PFSK-1 (cell line): Measurements from ENCODE around the gene ANKRD33.
A peak's percentile ranks its signal among the peaks of the same experiment; 100 is the strongest.

Experiments used
- FOXP2 ChIP-seq: optimal IDR thresholded peaks from 2 replicates; pipeline ENCODE3; 2011; ENCODE audit warnings: borderline replicate concordance, control low read depth, inconsistent platforms; ENCODE audit not compliant: insufficient read depth; ENCODE audit errors: extremely low read length, extremely low read depth
- POLR2AphosphoS5 ChIP-seq: IDR thresholded peaks from 2 replicates; pipeline ENCODE4 v1.6.1; 2012; ENCODE audit warnings: low read depth, mild to moderate bottlenecking, control low read depth, low read length, moderate library complexity
- SIN3A ChIP-seq: IDR thresholded peaks from 2 replicates; pipeline ENCODE4 v1.6.1; 2012; ENCODE audit warnings: mild to moderate bottlenecking, low read length, moderate library complexity, borderline replicate concordance; ENCODE audit not compliant: insufficient read depth
- TAF1 ChIP-seq: IDR thresholded peaks from 2 replicates; pipeline ENCODE4 v1.6.1; 2012; ENCODE audit warnings: low read length, control low read depth, borderline replicate concordance; ENCODE audit not compliant: insufficient read depth
- TF ChIP-seq, protein P1 (sequence below), 2 experiments: IDR thresholded peaks; 2 replicates each; pipeline versions ENCODE4 v1.6.1 to v1.8.0; 2011 to 2012; ENCODE audit warnings: low read depth in 2 of 2, low read length in 2 of 2, control low read depth in 1 of 2, inconsistent platforms in 1 of 2, mild to moderate bottlenecking in 1 of 2, moderate library complexity in 1 of 2; ENCODE audit not compliant: insufficient read depth in 1 of 2

The ANKRD33 gene

DNA sequence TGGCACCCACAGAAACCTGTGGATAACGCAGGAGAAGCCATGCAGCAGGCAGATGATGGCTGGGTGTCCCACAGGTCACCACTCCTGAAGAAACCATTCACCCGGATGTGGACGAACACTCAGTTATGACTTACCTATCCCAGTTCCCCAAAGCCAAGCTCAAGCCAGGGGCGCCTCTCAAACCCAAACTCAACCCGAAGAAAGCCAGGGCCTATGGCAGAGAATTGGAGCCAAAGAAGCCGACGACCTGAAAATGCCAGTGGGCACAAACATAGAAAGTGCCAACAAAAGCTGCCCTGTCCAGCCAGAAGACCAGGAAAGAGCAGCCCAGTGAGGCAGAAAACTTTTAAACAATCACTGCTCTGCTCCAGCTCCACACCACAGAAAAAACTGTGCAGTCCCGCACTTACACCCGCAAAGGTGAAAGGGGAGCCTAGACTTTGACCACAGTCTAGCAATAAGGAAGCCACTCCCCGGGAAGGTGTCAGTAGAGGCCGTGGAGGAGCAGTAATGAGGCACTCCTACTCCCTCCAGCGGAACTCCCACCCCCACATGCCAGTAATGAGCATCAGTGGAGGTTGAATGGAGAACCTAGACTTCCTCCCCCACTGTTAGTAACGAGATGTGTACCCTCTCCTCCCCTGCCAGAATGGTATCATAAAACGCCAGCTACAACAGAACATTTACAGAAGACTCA is 13.4 kb downstream of the ANKRD33 start:
- TF ChIP-seq, protein P1, sequence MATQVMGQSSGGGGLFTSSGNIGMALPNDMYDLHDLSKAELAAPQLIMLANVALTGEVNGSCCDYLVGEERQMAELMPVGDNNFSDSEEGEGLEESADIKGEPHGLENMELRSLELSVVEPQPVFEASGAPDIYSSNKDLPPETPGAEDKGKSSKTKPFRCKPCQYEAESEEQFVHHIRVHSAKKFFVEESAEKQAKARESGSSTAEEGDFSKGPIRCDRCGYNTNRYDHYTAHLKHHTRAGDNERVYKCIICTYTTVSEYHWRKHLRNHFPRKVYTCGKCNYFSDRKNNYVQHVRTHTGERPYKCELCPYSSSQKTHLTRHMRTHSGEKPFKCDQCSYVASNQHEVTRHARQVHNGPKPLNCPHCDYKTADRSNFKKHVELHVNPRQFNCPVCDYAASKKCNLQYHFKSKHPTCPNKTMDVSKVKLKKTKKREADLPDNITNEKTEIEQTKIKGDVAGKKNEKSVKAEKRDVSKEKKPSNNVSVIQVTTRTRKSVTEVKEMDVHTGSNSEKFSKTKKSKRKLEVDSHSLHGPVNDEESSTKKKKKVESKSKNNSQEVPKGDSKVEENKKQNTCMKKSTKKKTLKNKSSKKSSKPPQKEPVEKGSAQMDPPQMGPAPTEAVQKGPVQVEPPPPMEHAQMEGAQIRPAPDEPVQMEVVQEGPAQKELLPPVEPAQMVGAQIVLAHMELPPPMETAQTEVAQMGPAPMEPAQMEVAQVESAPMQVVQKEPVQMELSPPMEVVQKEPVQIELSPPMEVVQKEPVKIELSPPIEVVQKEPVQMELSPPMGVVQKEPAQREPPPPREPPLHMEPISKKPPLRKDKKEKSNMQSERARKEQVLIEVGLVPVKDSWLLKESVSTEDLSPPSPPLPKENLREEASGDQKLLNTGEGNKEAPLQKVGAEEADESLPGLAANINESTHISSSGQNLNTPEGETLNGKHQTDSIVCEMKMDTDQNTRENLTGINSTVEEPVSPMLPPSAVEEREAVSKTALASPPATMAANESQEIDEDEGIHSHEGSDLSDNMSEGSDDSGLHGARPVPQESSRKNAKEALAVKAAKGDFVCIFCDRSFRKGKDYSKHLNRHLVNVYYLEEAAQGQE (IDR thresholded peaks at IDR 0.05; ENCODE audit: insufficient read depth in 1 of 2, low read depth in 2 of 2, low read length in 2 of 2) = 0 out of 4 replicates have a peak, but pooled peaks of 1 of the 2 experiments have one; percentile 50
- TF ChIP-seq POLR2AphosphoS5 (no peak), TAF1 (no peak), SIN3A (peak; percentile 57; the same call in 1 of the 2 replicates), FOXP2 (no peak)

DNA sequence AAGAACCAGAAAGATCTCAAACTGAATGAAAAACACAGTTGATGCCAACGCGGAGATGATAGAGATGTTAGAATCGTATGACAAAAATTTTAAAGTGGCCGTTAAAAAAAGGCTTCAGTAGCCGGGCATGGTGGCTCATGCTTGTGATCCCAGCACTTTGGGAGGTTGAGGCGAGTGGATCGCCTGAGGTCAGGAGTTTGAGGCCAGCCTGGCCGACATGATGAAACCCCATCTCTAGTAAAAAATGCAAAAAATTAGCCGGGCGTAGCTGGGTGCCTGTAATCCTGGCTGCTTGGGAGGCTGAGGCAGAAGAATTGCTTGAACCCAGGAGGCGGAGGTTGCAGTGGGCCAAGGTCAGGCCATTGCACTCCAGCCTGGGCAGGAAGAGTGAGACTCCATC is 14.0 kb downstream of the ANKRD33 start:
- TF ChIP-seq SIN3A (no peak), TAF1 (no peak), POLR2AphosphoS5 (no peak)
- TF ChIP-seq, protein P1 (IDR thresholded peaks at IDR 0.05; ENCODE audit: insufficient read depth in 1 of 2, low read depth in 2 of 2, low read length in 2 of 2) = no peak

DNA sequence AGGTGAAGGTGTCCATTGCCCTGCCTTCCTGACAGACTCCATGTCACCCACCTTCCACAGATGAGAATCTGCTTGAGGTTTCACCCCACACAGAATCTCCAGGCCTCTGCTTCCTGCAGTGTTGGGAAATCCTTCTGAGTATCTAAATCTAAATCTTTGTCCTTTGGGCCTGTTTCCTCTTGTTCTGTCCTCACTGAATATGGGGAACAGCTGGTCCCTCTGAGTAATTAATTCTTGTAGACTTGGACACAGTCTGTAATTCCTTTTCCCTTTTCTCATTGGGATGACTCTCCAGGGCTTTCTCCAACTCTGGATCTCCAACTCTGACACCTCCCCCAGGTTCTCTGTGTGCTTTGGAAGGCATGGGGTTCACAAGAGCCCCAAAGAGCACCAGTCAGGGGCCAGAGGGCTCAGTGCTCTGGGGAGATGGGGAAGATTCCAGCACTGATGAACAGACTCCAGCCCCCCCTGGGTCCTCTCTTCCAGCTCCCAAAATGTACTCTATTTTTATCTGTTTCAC is 17.1 kb downstream of the ANKRD33 start:
- TF ChIP-seq TAF1 (no peak), FOXP2 (no peak), POLR2AphosphoS5 (no peak), SIN3A (no peak)
- TF ChIP-seq, protein P1 (IDR thresholded peaks at IDR 0.05; ENCODE audit: insufficient read depth in 1 of 2, low read depth in 2 of 2, low read length in 2 of 2) = no peak

DNA sequence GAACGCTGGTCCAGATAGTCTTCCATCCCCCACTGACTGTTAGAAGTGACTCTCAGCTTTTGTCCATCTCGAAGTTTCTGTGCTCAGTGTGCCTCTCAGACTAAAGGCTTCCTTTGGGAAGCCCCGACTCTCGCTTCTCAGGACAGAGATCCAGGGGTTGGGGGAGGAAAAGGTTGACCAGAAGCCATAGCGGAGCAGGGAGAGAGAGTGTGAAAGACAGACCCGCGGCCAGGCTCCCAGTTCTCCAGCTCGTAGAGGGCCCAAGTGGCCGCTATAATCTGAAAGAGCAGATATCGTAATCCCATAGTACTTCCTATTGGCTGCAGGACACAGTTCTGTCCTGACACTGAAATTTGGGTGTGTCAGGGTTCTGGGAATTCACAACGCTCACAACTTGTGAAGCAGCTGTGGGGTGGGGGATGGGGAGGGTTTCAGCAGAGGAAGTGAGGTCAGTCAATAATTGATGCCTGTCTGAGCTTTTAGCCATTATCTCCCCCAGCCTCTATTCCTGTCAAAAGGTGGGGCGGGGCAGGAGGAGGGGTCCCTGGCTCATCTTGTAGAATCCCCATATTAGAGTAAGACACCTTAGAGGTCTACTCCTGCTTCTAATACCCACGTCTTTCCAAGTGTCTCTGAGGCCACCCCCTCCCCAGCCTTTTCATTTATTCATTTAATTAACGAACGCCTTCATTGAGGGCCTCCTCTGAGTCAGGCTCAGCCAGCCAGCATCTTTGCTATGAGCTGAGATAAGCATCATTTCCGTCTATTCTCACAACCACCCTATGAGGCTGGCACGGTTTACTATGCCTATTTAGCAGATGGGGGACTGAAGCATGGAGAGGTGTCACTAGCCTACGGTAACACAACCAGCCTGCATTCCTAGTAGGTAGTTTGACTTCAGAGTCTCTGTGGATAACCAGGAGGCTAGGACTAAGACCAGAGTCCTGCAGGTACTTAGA is 17.8 kb downstream of the ANKRD33 start:
- no peak for TF ChIP-seq FOXP2
- TF ChIP-seq POLR2AphosphoS5 = peak; percentile 51
- TF ChIP-seq, protein P1 (IDR thresholded peaks at IDR 0.05; ENCODE audit: insufficient read depth in 1 of 2, low read depth in 2 of 2, low read length in 2 of 2) = peak in 1 of 2 experiments; percentile 64; a peak in 1 of 4 replicates
- TF ChIP-seq TAF1 = peak; percentile 59; the same call in 1 of the 2 replicates
- TF ChIP-seq SIN3A = peak; percentile 85; the same call in 1 of the 2 replicates
